C4-2B (cell line): ENCODE measurements around the gene CFAP46.

Experiments used
- ZFX ChIP-seq: fragments of 450-650 bp; IDR thresholded peaks from 2 replicates; pipeline ENCODE4 v1.6.1; 2017
- TF ChIP-seq, protein P1 (sequence below): fragments of 450-650 bp; conservative IDR thresholded peaks from 2 replicates; pipeline ENCODE4 v1.5.1; 2017; ENCODE audit warnings: mild to moderate bottlenecking

DNA sequence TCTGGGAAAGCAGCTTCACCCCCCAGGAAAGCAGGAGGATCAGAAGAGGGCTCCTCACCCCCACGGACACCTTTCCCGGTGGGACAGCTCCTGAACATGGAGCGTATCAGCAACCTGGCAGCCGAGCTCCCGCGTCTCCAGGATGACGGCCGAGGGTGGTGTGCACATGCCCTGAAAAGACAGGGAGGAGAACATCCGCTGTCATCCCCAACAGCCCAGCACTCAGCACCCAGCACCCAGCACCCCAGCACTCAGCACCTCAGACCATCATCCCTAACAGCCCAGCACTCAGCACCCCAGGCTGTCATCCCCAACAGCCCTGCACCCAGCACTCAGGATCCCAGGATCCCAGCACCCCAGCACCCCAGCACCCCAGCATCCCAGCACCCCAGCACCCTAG is 3.9 kb upstream of the CFAP46 start:
- TF ChIP-seq, protein P1, sequence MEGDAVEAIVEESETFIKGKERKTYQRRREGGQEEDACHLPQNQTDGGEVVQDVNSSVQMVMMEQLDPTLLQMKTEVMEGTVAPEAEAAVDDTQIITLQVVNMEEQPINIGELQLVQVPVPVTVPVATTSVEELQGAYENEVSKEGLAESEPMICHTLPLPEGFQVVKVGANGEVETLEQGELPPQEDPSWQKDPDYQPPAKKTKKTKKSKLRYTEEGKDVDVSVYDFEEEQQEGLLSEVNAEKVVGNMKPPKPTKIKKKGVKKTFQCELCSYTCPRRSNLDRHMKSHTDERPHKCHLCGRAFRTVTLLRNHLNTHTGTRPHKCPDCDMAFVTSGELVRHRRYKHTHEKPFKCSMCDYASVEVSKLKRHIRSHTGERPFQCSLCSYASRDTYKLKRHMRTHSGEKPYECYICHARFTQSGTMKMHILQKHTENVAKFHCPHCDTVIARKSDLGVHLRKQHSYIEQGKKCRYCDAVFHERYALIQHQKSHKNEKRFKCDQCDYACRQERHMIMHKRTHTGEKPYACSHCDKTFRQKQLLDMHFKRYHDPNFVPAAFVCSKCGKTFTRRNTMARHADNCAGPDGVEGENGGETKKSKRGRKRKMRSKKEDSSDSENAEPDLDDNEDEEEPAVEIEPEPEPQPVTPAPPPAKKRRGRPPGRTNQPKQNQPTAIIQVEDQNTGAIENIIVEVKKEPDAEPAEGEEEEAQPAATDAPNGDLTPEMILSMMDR: no peak
- TF ChIP-seq ZFX: no peak
